ENCODE measurements around the gene ERMAP. TPM values are rescaled to one million over a fixed set of nuclear protein-coding genes. Genes with fewer than 3 reads are reported as not detected.

Gene ERMAP
- total and polyA plus RNA-seq, 9 of the 15 experiments (the other 6 are each of a cell fraction or from before 2014, with no cell fraction given): 8.0 to 31.4 (median 22.5) TPM

DNA sequence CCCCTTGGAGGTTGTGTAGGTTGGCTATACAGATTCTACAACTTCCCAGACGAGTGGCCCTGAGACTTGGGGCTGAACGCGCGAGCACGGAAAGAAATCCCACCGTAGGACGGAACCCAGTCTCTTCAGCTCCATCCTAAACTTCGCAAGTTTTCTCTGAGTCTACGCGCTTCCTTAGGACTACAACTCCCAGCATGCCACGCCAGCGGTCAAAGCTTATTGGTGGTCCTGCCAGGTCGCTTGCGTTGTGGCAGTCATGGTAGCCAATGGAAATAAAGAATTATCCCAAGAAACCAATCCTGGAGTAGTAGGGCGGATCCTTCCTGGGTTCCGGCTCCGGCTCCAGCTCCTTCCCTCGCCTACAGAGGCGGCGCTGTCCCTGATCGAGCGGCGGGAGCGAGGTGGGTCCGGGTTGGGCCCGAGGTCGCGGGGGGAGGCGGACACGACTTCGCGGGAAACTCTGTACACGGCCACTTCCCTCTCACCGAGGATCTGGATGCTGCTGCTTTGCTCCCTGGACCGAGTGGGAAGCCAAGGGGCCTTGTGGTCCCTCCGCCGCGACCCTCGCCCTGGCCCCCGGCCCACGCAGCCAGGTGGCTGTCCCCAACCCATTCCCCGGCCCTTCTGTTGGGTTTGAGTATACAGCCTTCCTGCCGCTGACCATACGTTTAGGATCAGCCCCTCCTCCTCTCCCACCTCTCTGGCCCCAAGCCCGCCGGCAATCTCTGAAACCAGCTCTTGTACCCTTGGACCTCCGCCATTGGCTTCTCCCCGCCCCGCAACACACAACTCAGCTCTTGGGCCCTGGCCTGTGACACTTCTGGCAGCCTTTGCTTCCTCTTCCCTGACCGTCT lies 29.6 kb downstream of the ERMAP start, which contains the start of gene ZNF691 (continued):
- TF ChIP-seq, protein P1, sequence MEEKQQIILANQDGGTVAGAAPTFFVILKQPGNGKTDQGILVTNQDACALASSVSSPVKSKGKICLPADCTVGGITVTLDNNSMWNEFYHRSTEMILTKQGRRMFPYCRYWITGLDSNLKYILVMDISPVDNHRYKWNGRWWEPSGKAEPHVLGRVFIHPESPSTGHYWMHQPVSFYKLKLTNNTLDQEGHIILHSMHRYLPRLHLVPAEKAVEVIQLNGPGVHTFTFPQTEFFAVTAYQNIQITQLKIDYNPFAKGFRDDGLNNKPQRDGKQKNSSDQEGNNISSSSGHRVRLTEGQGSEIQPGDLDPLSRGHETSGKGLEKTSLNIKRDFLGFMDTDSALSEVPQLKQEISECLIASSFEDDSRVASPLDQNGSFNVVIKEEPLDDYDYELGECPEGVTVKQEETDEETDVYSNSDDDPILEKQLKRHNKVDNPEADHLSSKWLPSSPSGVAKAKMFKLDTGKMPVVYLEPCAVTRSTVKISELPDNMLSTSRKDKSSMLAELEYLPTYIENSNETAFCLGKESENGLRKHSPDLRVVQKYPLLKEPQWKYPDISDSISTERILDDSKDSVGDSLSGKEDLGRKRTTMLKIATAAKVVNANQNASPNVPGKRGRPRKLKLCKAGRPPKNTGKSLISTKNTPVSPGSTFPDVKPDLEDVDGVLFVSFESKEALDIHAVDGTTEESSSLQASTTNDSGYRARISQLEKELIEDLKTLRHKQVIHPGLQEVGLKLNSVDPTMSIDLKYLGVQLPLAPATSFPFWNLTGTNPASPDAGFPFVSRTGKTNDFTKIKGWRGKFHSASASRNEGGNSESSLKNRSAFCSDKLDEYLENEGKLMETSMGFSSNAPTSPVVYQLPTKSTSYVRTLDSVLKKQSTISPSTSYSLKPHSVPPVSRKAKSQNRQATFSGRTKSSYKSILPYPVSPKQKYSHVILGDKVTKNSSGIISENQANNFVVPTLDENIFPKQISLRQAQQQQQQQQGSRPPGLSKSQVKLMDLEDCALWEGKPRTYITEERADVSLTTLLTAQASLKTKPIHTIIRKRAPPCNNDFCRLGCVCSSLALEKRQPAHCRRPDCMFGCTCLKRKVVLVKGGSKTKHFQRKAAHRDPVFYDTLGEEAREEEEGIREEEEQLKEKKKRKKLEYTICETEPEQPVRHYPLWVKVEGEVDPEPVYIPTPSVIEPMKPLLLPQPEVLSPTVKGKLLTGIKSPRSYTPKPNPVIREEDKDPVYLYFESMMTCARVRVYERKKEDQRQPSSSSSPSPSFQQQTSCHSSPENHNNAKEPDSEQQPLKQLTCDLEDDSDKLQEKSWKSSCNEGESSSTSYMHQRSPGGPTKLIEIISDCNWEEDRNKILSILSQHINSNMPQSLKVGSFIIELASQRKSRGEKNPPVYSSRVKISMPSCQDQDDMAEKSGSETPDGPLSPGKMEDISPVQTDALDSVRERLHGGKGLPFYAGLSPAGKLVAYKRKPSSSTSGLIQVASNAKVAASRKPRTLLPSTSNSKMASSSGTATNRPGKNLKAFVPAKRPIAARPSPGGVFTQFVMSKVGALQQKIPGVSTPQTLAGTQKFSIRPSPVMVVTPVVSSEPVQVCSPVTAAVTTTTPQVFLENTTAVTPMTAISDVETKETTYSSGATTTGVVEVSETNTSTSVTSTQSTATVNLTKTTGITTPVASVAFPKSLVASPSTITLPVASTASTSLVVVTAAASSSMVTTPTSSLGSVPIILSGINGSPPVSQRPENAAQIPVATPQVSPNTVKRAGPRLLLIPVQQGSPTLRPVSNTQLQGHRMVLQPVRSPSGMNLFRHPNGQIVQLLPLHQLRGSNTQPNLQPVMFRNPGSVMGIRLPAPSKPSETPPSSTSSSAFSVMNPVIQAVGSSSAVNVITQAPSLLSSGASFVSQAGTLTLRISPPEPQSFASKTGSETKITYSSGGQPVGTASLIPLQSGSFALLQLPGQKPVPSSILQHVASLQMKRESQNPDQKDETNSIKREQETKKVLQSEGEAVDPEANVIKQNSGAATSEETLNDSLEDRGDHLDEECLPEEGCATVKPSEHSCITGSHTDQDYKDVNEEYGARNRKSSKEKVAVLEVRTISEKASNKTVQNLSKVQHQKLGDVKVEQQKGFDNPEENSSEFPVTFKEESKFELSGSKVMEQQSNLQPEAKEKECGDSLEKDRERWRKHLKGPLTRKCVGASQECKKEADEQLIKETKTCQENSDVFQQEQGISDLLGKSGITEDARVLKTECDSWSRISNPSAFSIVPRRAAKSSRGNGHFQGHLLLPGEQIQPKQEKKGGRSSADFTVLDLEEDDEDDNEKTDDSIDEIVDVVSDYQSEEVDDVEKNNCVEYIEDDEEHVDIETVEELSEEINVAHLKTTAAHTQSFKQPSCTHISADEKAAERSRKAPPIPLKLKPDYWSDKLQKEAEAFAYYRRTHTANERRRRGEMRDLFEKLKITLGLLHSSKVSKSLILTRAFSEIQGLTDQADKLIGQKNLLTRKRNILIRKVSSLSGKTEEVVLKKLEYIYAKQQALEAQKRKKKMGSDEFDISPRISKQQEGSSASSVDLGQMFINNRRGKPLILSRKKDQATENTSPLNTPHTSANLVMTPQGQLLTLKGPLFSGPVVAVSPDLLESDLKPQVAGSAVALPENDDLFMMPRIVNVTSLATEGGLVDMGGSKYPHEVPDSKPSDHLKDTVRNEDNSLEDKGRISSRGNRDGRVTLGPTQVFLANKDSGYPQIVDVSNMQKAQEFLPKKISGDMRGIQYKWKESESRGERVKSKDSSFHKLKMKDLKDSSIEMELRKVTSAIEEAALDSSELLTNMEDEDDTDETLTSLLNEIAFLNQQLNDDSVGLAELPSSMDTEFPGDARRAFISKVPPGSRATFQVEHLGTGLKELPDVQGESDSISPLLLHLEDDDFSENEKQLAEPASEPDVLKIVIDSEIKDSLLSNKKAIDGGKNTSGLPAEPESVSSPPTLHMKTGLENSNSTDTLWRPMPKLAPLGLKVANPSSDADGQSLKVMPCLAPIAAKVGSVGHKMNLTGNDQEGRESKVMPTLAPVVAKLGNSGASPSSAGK (IDR thresholded peaks at IDR 0.05): peak; percentile 87
- TF ChIP-seq NR2C1 (IDR thresholded peaks at IDR 0.05) (peak; percentile 87), NR2C1 (tag; IDR thresholded peaks at IDR 0.05) (peak; percentile 89), ZNF24 (IDR thresholded peaks at IDR 0.05) (no peak), TAF9B (IDR thresholded peaks at IDR 0.05; ENCODE audit: partially characterized antibody) (peak; percentile 60), NBN (IDR thresholded peaks at IDR 0.05; ENCODE audit: low read depth) (0 out of 2 replicates have a peak, but pooled peaks have one; percentile 62), KDM4B (IDR thresholded peaks at IDR 0.05; ENCODE audit: borderline replicate concordance in 2 of 2, low read depth in 1 of 2) (no peak), OTX1 (CRISPR knock-in tag; IDR thresholded peaks at IDR 0.05) (peak; percentile 16), LCOR (CRISPR knock-in tag; IDR thresholded peaks at IDR 0.05) (peak; percentile 83)
- TF ChIP-seq, protein P2, sequence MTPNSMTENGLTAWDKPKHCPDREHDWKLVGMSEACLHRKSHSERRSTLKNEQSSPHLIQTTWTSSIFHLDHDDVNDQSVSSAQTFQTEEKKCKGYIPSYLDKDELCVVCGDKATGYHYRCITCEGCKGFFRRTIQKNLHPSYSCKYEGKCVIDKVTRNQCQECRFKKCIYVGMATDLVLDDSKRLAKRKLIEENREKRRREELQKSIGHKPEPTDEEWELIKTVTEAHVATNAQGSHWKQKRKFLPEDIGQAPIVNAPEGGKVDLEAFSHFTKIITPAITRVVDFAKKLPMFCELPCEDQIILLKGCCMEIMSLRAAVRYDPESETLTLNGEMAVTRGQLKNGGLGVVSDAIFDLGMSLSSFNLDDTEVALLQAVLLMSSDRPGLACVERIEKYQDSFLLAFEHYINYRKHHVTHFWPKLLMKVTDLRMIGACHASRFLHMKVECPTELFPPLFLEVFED (CRISPR knock-in tag; conservative IDR thresholded peaks at IDR 0.05): peak; percentile 47; the same call in 1 of the 2 replicates
- TF ChIP-seq, protein P3, sequence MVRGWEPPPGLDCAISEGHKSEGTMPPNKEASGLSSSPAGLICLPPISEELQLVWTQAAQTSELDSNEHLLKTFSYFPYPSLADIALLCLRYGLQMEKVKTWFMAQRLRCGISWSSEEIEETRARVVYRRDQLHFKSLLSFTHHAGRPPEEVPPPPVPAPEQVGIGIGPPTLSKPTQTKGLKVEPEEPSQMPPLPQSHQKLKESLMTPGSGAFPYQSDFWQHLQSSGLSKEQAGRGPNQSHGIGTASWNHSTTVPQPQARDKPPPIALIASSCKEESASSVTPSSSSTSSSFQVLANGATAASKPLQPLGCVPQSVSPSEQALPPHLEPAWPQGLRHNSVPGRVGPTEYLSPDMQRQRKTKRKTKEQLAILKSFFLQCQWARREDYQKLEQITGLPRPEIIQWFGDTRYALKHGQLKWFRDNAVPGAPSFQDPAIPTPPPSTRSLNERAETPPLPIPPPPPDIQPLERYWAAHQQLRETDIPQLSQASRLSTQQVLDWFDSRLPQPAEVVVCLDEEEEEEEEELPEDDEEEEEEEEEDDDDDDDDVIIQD (CRISPR knock-in tag; IDR thresholded peaks at IDR 0.05): 0 out of 2 replicates have a peak, but pooled peaks have one; percentile 26

All from K562 (cell line).